Measurements from ENCODE around the gene KMT2A. TPM values are rescaled to one million over a fixed set of nuclear protein-coding genes. Genes with fewer than 3 reads are reported as not detected.

KMT2A gene
- total and polyA plus RNA-seq, 10 of the 15 experiments (the other 5 are each of a cell fraction or from before 2014, with no cell fraction given) = 6.1 to 56.9 (median 25.4) TPM

GRCh38 chr11:118560806-118561205, 124.5 kb downstream of the KMT2A start:
- intact Hi-C loops (cut with micrococcal nuclease; ENCODE audit: unreplicated experiment) = no loop called here
- RAD21 ChIA-PET (ENCODE audit: unreplicated experiment) = no interaction called here
- no TSS peak for BruUV-seq (replicated peaks)

DNA sequence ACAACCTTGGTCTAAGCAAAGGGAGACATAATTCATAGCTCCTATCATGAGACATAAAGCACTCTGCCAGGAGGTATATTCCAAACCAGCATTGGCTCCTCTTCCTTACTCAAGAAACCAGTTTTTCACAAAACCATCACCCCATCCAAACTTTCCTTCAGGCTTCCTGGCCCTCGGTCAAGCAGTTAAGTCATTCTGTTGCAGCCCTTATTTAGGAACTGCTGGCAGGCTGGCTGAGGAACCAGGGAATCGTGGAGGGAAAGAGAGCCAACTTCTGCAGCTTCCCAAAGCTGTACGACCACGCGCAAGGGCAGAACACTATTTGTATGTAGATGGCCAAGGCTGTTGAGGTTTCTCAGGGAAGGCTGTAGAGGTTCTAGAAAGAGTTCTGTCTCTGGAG, 128.8 kb downstream of the KMT2A start:
- Histone ChIP-seq H3K4me3 (peak overlapping the region; percentile 26; the same call in 1 of the 2 replicates), H3K4me2 (ENCODE audit: control insufficient read depth, insufficient read depth) (peak overlapping the region; percentile 86), H2AFZ (ENCODE audit: control insufficient read depth, low read depth, low read length) (peak overlapping the region; percentile 4; the same call in 1 of the 2 replicates), H3K9ac (ENCODE audit: control insufficient read depth, insufficient read depth, low read length) (peak overlapping the region; percentile 33), H3K79me2 (ENCODE audit: control insufficient read depth, insufficient read depth, low read length) (no peaks in the 10 kb centered on the region; the same call in 1 of the 2 replicates), H3K9me3 (replicated peaks; ENCODE audit: control insufficient read depth, insufficient read depth, low read length) (no peaks in the 10 kb centered on the region), H3K36me3 (ENCODE audit: control insufficient read depth in 2 of 2, insufficient read depth in 2 of 2, low read length in 1 of 2) (no peaks in the 10 kb centered on the region), H3K27ac (ENCODE audit: control insufficient read depth, insufficient read depth) (no peak overlapping the region), H3K4me1 (ENCODE audit: control insufficient read depth, insufficient read depth, low read length) (0 out of 2 replicates have a peak, but pooled peaks cover 4% of the 10 kb centered on the region), H3K27me3 (replicated peaks in 1 of 2; ENCODE audit: control insufficient read depth in 2 of 2, insufficient read depth in 2 of 2, low read length in 1 of 2) (no peaks in the 10 kb centered on the region), H4K20me1 (ENCODE audit: control insufficient read depth, insufficient read depth) (no peaks in the 10 kb centered on the region)
- ChIA-PET POLR2A (interaction anchor here (0.6 kb wide), 1 partner anchor 202 kb away, joined by 5 read pairs; no protein-coding TSS in a partner anchor), SMC1A (ENCODE audit: uncharacterized antibody, unreplicated experiment) (no interaction called here), RAD21 (ENCODE audit: unreplicated experiment) (no interaction called here), CTCF (no interaction called here)
- no peak for DNase-seq (ENCODE audit: low read depth, low spot score)
- no peak for TF ChIP-seq STAT1 (conservative IDR thresholded peaks at IDR 0.05)
- TF ChIP-seq MYC (IDR thresholded peaks at IDR 0.05; ENCODE audit: insufficient read depth, insufficient read length, insufficient replicate concordance, low read length, severe bottlenecking) = no peak
- no peak for TF ChIP-seq E2F4 (IDR thresholded peaks at IDR 0.05; ENCODE audit: low read depth, low read length)
- TF ChIP-seq, protein P1, sequence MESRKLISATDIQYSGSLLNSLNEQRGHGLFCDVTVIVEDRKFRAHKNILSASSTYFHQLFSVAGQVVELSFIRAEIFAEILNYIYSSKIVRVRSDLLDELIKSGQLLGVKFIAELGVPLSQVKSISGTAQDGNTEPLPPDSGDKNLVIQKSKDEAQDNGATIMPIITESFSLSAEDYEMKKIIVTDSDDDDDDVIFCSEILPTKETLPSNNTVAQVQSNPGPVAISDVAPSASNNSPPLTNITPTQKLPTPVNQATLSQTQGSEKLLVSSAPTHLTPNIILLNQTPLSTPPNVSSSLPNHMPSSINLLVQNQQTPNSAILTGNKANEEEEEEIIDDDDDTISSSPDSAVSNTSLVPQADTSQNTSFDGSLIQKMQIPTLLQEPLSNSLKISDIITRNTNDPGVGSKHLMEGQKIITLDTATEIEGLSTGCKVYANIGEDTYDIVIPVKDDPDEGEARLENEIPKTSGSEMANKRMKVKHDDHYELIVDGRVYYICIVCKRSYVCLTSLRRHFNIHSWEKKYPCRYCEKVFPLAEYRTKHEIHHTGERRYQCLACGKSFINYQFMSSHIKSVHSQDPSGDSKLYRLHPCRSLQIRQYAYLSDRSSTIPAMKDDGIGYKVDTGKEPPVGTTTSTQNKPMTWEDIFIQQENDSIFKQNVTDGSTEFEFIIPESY (IDR thresholded peaks at IDR 0.05) = no peak
- TF ChIP-seq, protein P2, sequence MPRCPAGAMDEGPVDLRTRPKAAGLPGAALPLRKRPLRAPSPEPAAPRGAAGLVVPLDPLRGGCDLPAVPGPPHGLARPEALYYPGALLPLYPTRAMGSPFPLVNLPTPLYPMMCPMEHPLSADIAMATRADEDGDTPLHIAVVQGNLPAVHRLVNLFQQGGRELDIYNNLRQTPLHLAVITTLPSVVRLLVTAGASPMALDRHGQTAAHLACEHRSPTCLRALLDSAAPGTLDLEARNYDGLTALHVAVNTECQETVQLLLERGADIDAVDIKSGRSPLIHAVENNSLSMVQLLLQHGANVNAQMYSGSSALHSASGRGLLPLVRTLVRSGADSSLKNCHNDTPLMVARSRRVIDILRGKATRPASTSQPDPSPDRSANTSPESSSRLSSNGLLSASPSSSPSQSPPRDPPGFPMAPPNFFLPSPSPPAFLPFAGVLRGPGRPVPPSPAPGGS (IDR thresholded peaks at IDR 0.05; ENCODE audit: borderline replicate concordance, insufficient read depth, low read depth, low read length, poor library complexity, severe bottlenecking) = no peak
- no peak for TF ChIP-seq JUND (IDR thresholded peaks at IDR 0.05; ENCODE audit: low read depth, low read length)
- no peak for TF ChIP-seq IRF4 (IDR thresholded peaks at IDR 0.05; ENCODE audit: low read depth, low read length)
- no peak for TF ChIP-seq ASH2L (IDR thresholded peaks at IDR 0.05; ENCODE audit: borderline replicate concordance, low read depth)
- TF ChIP-seq ZSCAN29 (IDR thresholded peaks at IDR 0.05) = no peak
- TF ChIP-seq ZNF207 (IDR thresholded peaks at IDR 0.05; ENCODE audit: borderline replicate concordance) = no peak
- no peak for TF ChIP-seq HCFC1 (IDR thresholded peaks at IDR 0.05; ENCODE audit: low read length)
- in situ Hi-C loops (cut with MboI) = no loop called here
- FAIRE-seq = no peak
- no TSS peak for BruUV-seq (replicated peaks)
- 76% methylated on average over 5 of the region's 5 CpGs for WGBS (ENCODE audit: insufficient coverage, insufficient replicate concordance, low lambda C conversion rate, missing lambda C conversion rate)
- intact Hi-C loops (cut with micrococcal nuclease; ENCODE audit: unreplicated experiment) = loop anchor here (5.0 kb wide), 2 partner anchors 33 to 418 kb away; partner anchors contain the start of gene TMEM25
- no peak for ATAC-seq

More at GRCh38 chr11:118560806-118561205, 124.5 kb downstream of the KMT2A start:
- H4K20me1 ChIP-seq (ENCODE audit: control insufficient read depth, insufficient read depth) = no peaks in the 10 kb centered on the region
- POLR2A ChIA-PET = no interaction called here
- H3K27me3 ChIP-seq (replicated peaks in 1 of 2; ENCODE audit: control insufficient read depth in 2 of 2, insufficient read depth in 2 of 2, low read length in 1 of 2) = no peaks in the 10 kb centered on the region
- 73% methylated on average over 4 of the region's 4 CpGs for WGBS (ENCODE audit: insufficient coverage, insufficient replicate concordance, low lambda C conversion rate, missing lambda C conversion rate)
- H3K36me3 ChIP-seq (ENCODE audit: control insufficient read depth in 2 of 2, insufficient read depth in 2 of 2, low read length in 1 of 2) = no peaks in the 10 kb centered on the region; a peak in 1 of 4 replicates
- H3K79me2 ChIP-seq (ENCODE audit: control insufficient read depth, insufficient read depth, low read length) = no peaks in the 10 kb centered on the region; the same call in 1 of the 2 replicates
- SMC1A ChIA-PET (ENCODE audit: uncharacterized antibody, unreplicated experiment) = no interaction called here
- H3K27ac ChIP-seq (ENCODE audit: control insufficient read depth, insufficient read depth) = no peak overlapping the region
- no peak for TF ChIP-seq NR2C1 (IDR thresholded peaks at IDR 0.05)
- H3K9me3 ChIP-seq (replicated peaks; ENCODE audit: control insufficient read depth, insufficient read depth, low read length) = no peaks in the 10 kb centered on the region
- H3K4me3 ChIP-seq = no peak overlapping the region
- H2AFZ ChIP-seq (ENCODE audit: control insufficient read depth, low read depth, low read length) = no peak overlapping the region
- DNase-seq (ENCODE audit: low read depth, low spot score) (no peak), ATAC-seq (no peak), FAIRE-seq (no peak)
- CTCF ChIA-PET = no interaction called here
- in situ Hi-C loops (cut with MboI) = no loop called here
- 0 out of 2 replicates have a peak, but pooled peaks cover 4% of the 10 kb centered on the region for H3K4me1 ChIP-seq (ENCODE audit: control insufficient read depth, insufficient read depth, low read length)
- no peak overlapping the region for H3K9ac ChIP-seq (ENCODE audit: control insufficient read depth, insufficient read depth, low read length)
- no peak overlapping the region for H3K4me2 ChIP-seq (ENCODE audit: control insufficient read depth, insufficient read depth)
